Endothelial cell of umbilical vein (primary cell): Measurements from ENCODE around the gene ZRANB2. TPM values are rescaled to one million over a fixed set of nuclear protein-coding genes. Genes with fewer than 3 reads are reported as not detected.

ENCODE experiments used
- BruUV-seq: library from RNA; stranded (reverse); fragments of 400-500 nt; replicated peaks from 2 replicates; lab custom pipeline; 2021; lab: Mats Ljungman, UMichigan
- CTCF ChIA-PET: fragments of 300-600, 350-600 bp; sonication (Branson Sonifier 250); formaldehyde crosslinking; loops from one replicate; lab custom pipeline; 2021; ENCODE audit warnings: antibody characterized with exemption, inconsistent platforms; lab: Charles Lee
- POLR2A ChIA-PET: fragments of 300-600, 350-600 bp; sonication (Branson Sonifier 250); formaldehyde crosslinking; loops from one replicate; lab custom pipeline; 2021; ENCODE audit warnings: antibody characterized with exemption, inconsistent platforms; lab: Charles Lee
- DNase-seq: peaks from one replicate; pipeline ENCODE4 v3.0.0-alpha.2; 2011; ENCODE audit warnings: low read depth, low spot score
- FAIRE-seq: peaks from 2 replicates; lab custom pipeline; 2011; peaks lifted over from hg19 to GRCh38; lab: Jason Lieb, UNC
- H2AFZ ChIP-seq: 2 replicates; pipeline ENCODE4 v1.6.0; 2012; ENCODE audit warnings: low read depth, low read length, control low read depth, inconsistent platforms
- H3K27ac ChIP-seq: 2 replicates; pipeline ENCODE4 v1.5.1; 2011; ENCODE audit warnings: low read depth, mild to moderate bottlenecking, control low read depth, low read length, moderate library complexity; ENCODE audit not compliant: insufficient read depth
- H3K27me3 ChIP-seq, 2 experiments: 2 replicates each; pipeline versions ENCODE4 v1.6.0 to v1.6.1; 2011; ENCODE audit warnings: low read length in 2 of 2, mixed read lengths in 1 of 2; ENCODE audit not compliant: control insufficient read depth in 2 of 2, insufficient read depth in 2 of 2
- H3K36me3 ChIP-seq, 2 experiments: 2 replicates in 1 of 2; 3 replicates in 1 of 2; pipeline ENCODE4 v1.5.1; 2011; ENCODE audit warnings: low read length in 2 of 2, mild to moderate bottlenecking in 1 of 2, moderate library complexity in 1 of 2; ENCODE audit not compliant: control insufficient read depth in 2 of 2, insufficient read depth in 2 of 2; ENCODE audit errors: extremely low read depth in 1 of 2
- H3K4me1 ChIP-seq: 3 replicates; pipeline ENCODE4 v1.5.1; 2011; ENCODE audit warnings: mild to moderate bottlenecking, low read length; ENCODE audit not compliant: control insufficient read depth, insufficient read depth; ENCODE audit errors: extremely low read depth
- H3K4me2 ChIP-seq: 2 replicates; pipeline ENCODE4 v1.6.1; 2011; ENCODE audit warnings: low read length, control low read depth, mixed read lengths; ENCODE audit not compliant: insufficient read depth
- H3K4me3 ChIP-seq, 3 experiments: fragments of 200-600 bp in 1 of 3; sonication (generic), shearing (Covaris generic) in 1 of 3; replicated peaks in 1 of 3; 2 replicates each; pipeline ENCODE4 v1.5.1; 2011 to 2016; ENCODE audit warnings: control low read depth in 3 of 3, low read length in 3 of 3, mild to moderate bottlenecking in 2 of 3, inconsistent platforms in 1 of 3, low read depth in 1 of 3, moderate library complexity in 1 of 3; ENCODE audit not compliant: insufficient read depth in 1 of 3
- H3K79me2 ChIP-seq: 2 replicates; pipeline ENCODE4 v1.6.0; 2012; ENCODE audit warnings: low read length, inconsistent platforms; ENCODE audit not compliant: control insufficient read depth, insufficient read depth
- H3K9ac ChIP-seq: replicated peaks from 2 replicates; pipeline ENCODE3; 2011; ENCODE audit warnings: low read length, control low read depth; ENCODE audit not compliant: insufficient read depth; ENCODE audit errors: extremely low read depth
- H3K9me1 ChIP-seq: replicated peaks from 3 replicates; pipeline ENCODE4 v1.6.0; 2011; ENCODE audit warnings: mild to moderate bottlenecking, low read length; ENCODE audit not compliant: control insufficient read depth, insufficient read depth; ENCODE audit errors: extremely low read depth
- H3K9me3 ChIP-seq: replicated peaks from 2 replicates; pipeline ENCODE4 v1.5.1; 2012; ENCODE audit warnings: low read length, inconsistent platforms; ENCODE audit not compliant: control insufficient read depth, insufficient read depth
- H4K20me1 ChIP-seq: replicated peaks from 2 replicates; pipeline ENCODE3; 2011; ENCODE audit warnings: mild to moderate bottlenecking, low read length; ENCODE audit not compliant: control insufficient read depth, insufficient read depth; ENCODE audit errors: extremely low read depth
- EZH2 ChIP-seq: IDR thresholded peaks from 2 replicates; pipeline ENCODE4 v1.6.1; 2012; ENCODE audit warnings: borderline replicate concordance, low read depth, mild to moderate bottlenecking, moderate library complexity, low read length, inconsistent platforms; ENCODE audit not compliant: severe bottlenecking
- FOS ChIP-seq: IDR thresholded peaks from 2 replicates; pipeline ENCODE4 v1.6.1; 2011; ENCODE audit warnings: mild to moderate bottlenecking, low read length, moderate library complexity, borderline replicate concordance; ENCODE audit not compliant: insufficient read depth
- GATA2 ChIP-seq: IDR thresholded peaks from 2 replicates; pipeline ENCODE4 v1.7.0; 2011; ENCODE audit warnings: low read depth, mild to moderate bottlenecking, moderate library complexity, mixed read lengths, low read length; ENCODE audit not compliant: insufficient read length, insufficient read depth
- JUN ChIP-seq: IDR thresholded peaks from 2 replicates; pipeline ENCODE4 v1.6.1; 2011; ENCODE audit warnings: borderline replicate concordance, low read depth; ENCODE audit not compliant: insufficient read length, insufficient read depth
- MYC ChIP-seq: IDR thresholded peaks from one replicate; pipeline ENCODE4 v1.6.1; 2011; ENCODE audit warnings: mild to moderate bottlenecking, low read depth, low read length
- POLR2A ChIP-seq: IDR thresholded peaks from 2 replicates; pipeline ENCODE4 v1.6.1; 2012; ENCODE audit warnings: low read depth, mild to moderate bottlenecking, control low read depth, low read length
- POLR2AphosphoS5 ChIP-seq: IDR thresholded peaks from 2 replicates; pipeline ENCODE4 v1.6.1; 2012; ENCODE audit warnings: low read depth, mild to moderate bottlenecking, control low read depth, low read length, moderate library complexity; ENCODE audit not compliant: insufficient read depth
- dilution Hi-C: fragments of 300-500 bp; cut with MboI; formaldehyde crosslinking; loops from one replicate; pipeline ENCODE4 v1.15.0; 2019; ENCODE audit warnings: low sequenced_read_pairs; ENCODE audit not compliant: extremely low pct_ligation_motif_present
- intact Hi-C: fragments of 100-400 bp; cut with micrococcal nuclease; formaldehyde crosslinking; loops from one replicate; pipeline ENCODE4 v1.10.0; 2022
- polyA plus RNA-seq, 4 experiments: library from polyadenylated mRNA; depleted of rRNA in 3 of 4; stranded (reverse) in 3 of 4; unstranded in 1 of 4; fragments of >200 nt; gene quantifications; 2 replicates each; pipeline versions ENCODE4 v1.2.1 to v1.2.3, GENCODE V29; 2011 to 2012; ENCODE audit warnings: missing spikeins in 1 of 4
- total RNA-seq: library from RNA; stranded (reverse); gene quantifications from 2 replicates; pipeline ENCODE4 v1.2.3, GENCODE V29; 2021
- TF ChIP-seq, protein P1 (sequence below), 2 donors: IDR thresholded peaks; 1 replicate in 1 of 2; 2 replicates in 1 of 2; pipeline ENCODE4 v1.5.1; 2011; ENCODE audit warnings: low read length in 2 of 2, mild to moderate bottlenecking in 2 of 2, moderate library complexity in 2 of 2, control low read depth in 1 of 2, inconsistent platforms in 1 of 2, low read depth in 1 of 2; ENCODE audit not compliant: insufficient read depth in 1 of 2; ENCODE audit errors: extremely low read depth in 1 of 2
- TF ChIP-seq, protein P2 (sequence below): IDR thresholded peaks from 2 replicates; pipeline ENCODE4 v1.6.1; 2011; ENCODE audit not compliant: insufficient read depth, insufficient read length

ZRANB2 gene
- total and polyA plus RNA-seq, 2 donors (not counting 3 experiments of a cell fraction or from before 2014, with no cell fraction given), result 23.6 to 84.1 TPM

DNA sequence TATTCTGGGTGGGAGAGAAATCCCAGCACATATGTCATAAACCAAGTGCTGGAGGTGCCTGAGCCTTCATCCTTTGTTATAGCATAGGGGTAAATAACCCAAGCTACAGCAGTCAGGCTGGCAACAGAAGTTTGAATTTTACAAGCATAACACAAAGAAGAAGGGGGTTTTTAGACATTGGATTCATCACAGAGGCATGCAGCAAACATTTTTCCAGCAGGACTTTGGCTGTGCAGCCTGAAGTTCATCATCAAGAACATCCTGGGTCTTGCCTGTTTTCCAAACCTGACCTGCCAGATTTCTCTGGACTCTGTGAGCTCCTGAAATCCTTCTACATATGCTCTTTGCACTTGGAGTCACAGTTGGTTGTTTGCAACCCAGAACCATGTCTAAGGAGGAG is 49.4 kb downstream of the ZRANB2 start:
- DNase-seq, result no peak
- dilution Hi-C loops (no loop called here), intact Hi-C loops (no loop called here)
- H3K36me3 ChIP-seq, result no peaks in the 10 kb centered on the region
- ChIA-PET CTCF (no interaction called here), POLR2A (no interaction called here)
- H3K9ac ChIP-seq, result no peak overlapping the region
- no peak overlapping the region for H3K4me3 ChIP-seq
- no peaks in the 10 kb centered on the region for H3K9me1 ChIP-seq
- H4K20me1 ChIP-seq, result no peaks in the 10 kb centered on the region
- no peaks in the 10 kb centered on the region for H3K4me1 ChIP-seq
- peaks cover 0 to 5% of the 10 kb centered on the region in 2 experiments for H3K27me3 ChIP-seq
- TF ChIP-seq POLR2A, result no peak
- no peak for TF ChIP-seq EZH2
- no peak for TF ChIP-seq POLR2AphosphoS5
- TF ChIP-seq MYC, result no peak
- TF ChIP-seq GATA2, result no peak
- TF ChIP-seq, protein P1, sequence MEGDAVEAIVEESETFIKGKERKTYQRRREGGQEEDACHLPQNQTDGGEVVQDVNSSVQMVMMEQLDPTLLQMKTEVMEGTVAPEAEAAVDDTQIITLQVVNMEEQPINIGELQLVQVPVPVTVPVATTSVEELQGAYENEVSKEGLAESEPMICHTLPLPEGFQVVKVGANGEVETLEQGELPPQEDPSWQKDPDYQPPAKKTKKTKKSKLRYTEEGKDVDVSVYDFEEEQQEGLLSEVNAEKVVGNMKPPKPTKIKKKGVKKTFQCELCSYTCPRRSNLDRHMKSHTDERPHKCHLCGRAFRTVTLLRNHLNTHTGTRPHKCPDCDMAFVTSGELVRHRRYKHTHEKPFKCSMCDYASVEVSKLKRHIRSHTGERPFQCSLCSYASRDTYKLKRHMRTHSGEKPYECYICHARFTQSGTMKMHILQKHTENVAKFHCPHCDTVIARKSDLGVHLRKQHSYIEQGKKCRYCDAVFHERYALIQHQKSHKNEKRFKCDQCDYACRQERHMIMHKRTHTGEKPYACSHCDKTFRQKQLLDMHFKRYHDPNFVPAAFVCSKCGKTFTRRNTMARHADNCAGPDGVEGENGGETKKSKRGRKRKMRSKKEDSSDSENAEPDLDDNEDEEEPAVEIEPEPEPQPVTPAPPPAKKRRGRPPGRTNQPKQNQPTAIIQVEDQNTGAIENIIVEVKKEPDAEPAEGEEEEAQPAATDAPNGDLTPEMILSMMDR (IDR thresholded peaks at IDR 0.05; ENCODE audit: extremely low read depth in 1 of 2, insufficient read depth in 1 of 2, low read depth in 1 of 2, low read length in 2 of 2), result no peak
- TF ChIP-seq JUN, result no peak
- TF ChIP-seq, protein P2, sequence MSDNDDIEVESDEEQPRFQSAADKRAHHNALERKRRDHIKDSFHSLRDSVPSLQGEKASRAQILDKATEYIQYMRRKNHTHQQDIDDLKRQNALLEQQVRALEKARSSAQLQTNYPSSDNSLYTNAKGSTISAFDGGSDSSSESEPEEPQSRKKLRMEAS, result no peak
- TF ChIP-seq FOS, result no peak
- no peak overlapping the region for H3K27ac ChIP-seq
- no peak overlapping the region for H3K4me2 ChIP-seq
- BruUV-seq, result no TSS peak
- no peaks in the 10 kb centered on the region for H3K9me3 ChIP-seq
- no peak for FAIRE-seq
- no peak overlapping the region for H2AFZ ChIP-seq
- H3K79me2 ChIP-seq, result no peaks in the 10 kb centered on the region
